Measurements from ENCODE around the gene TSPAN5.

GRCh38 chr4:98670186-98670585 lies 11.8 kb upstream of the TSPAN5 start:
- TF ChIP-seq CTCF (conservative IDR thresholded peaks at IDR 0.05): no peak
- no peak for TF ChIP-seq ZFX (IDR thresholded peaks at IDR 0.05)
